SK-N-SH treated with all-trans-retinoic acid at 6 μM for 48 hours (cell line): ENCODE data around the gene BOK.

Experiments
- ATAC-seq: fragments of 200-7000 bp; cut with Tn5 transposase; 3 replicates; pipeline ENCODE4 v1.9.1; 2020; ENCODE audit warnings: mild to moderate bottlenecking, moderate library complexity
- ARNTL ChIP-seq: fragments of 450-650 bp; formaldehyde crosslinking; IDR thresholded peaks from 2 replicates; pipeline ENCODE4 v1.5.0; 2020; ENCODE audit warnings: low read depth, mild to moderate bottlenecking, moderate library complexity, borderline replicate concordance
- BACH2 ChIP-seq: fragments of 250-450 bp; sonication (Bioruptor Pico); IDR thresholded peaks from 2 replicates; pipeline ENCODE4 v1.9.0; 2021; ENCODE audit warnings: mild to moderate bottlenecking, borderline replicate concordance
- CREB5 ChIP-seq: fragments of 250-450 bp; sonication (Bioruptor Pico); IDR thresholded peaks from 2 replicates; pipeline ENCODE4 v1.5.1; 2020; ENCODE audit warnings: low read depth, mild to moderate bottlenecking, moderate library complexity
- CSDC2 ChIP-seq: fragments of 250-450 bp; sonication (Bioruptor Pico); IDR thresholded peaks from 2 replicates; pipeline ENCODE4 v1.5.0; 2020; ENCODE audit warnings: mild to moderate bottlenecking, moderate library complexity
- CSRNP3 ChIP-seq: fragments of 250-450 bp; sonication (Bioruptor Pico); IDR thresholded peaks from 2 replicates; pipeline ENCODE4 v1.5.1; 2021; ENCODE audit warnings: mild to moderate bottlenecking, moderate library complexity
- ESRRG ChIP-seq: fragments of 250-450 bp; sonication (Bioruptor Pico); IDR thresholded peaks from 2 replicates; pipeline ENCODE4 v1.6.1; 2021; ENCODE audit warnings: mild to moderate bottlenecking
- GLIS3 ChIP-seq: fragments of 250-450 bp; sonication (Bioruptor Pico); IDR thresholded peaks from 2 replicates; pipeline ENCODE4 v1.5.0; 2020; ENCODE audit warnings: mild to moderate bottlenecking, moderate library complexity
- ISL1 ChIP-seq: fragments of 250-450 bp; sonication (Bioruptor Pico); IDR thresholded peaks from 2 replicates; pipeline ENCODE4 v2.1.2; 2022; ENCODE audit warnings: mild to moderate bottlenecking, moderate library complexity
- OSR1 ChIP-seq: fragments of 250-450 bp; sonication (Bioruptor Pico); IDR thresholded peaks from 2 replicates; pipeline ENCODE4 v1.8.0; 2022; ENCODE audit warnings: moderate library complexity, mild to moderate bottlenecking, inconsistent platforms
- POU6F1 ChIP-seq: fragments of 250-450 bp; sonication (Bioruptor Pico); IDR thresholded peaks from 2 replicates; pipeline ENCODE4 v1.8.0; 2021; ENCODE audit warnings: low read depth, mild to moderate bottlenecking, moderate library complexity, borderline replicate concordance
- PPARA ChIP-seq: fragments of 250-450 bp; sonication (Bioruptor Pico); IDR thresholded peaks from 2 replicates; pipeline ENCODE4 v1.5.0; 2020; ENCODE audit warnings: mild to moderate bottlenecking, borderline replicate concordance
- RARB ChIP-seq: fragments of 250-450 bp; sonication (Bioruptor Pico); IDR thresholded peaks from 2 replicates; pipeline ENCODE4 v1.8.0; 2021; ENCODE audit warnings: mild to moderate bottlenecking, moderate library complexity
- SNAI2 ChIP-seq: fragments of 250-450 bp; sonication (Bioruptor Pico); IDR thresholded peaks from 2 replicates; pipeline ENCODE4 v1.5.0; 2020; ENCODE audit warnings: mild to moderate bottlenecking, moderate library complexity
- TCF4 ChIP-seq: fragments of 250-450 bp; sonication (Bioruptor Pico); IDR thresholded peaks from 2 replicates; pipeline ENCODE4 v1.8.0; 2021; ENCODE audit warnings: mild to moderate bottlenecking, moderate library complexity, borderline replicate concordance
- TOX ChIP-seq: fragments of 250-450 bp; sonication (Bioruptor Pico); IDR thresholded peaks from 2 replicates; pipeline ENCODE4 v1.8.0; 2021; ENCODE audit warnings: mild to moderate bottlenecking, moderate library complexity, borderline replicate concordance
- TSHZ2 ChIP-seq: fragments of 250-450 bp; sonication (Bioruptor Pico); IDR thresholded peaks from 2 replicates; pipeline ENCODE4 v1.5.0; 2020; ENCODE audit warnings: mild to moderate bottlenecking, moderate library complexity
- ZC3H10 ChIP-seq: fragments of 250-450 bp; sonication (Bioruptor Pico); IDR thresholded peaks from 2 replicates; pipeline ENCODE4 v1.5.1; 2021; ENCODE audit warnings: mild to moderate bottlenecking, moderate library complexity
- ZFP3 ChIP-seq: fragments of 250-450 bp; sonication (Bioruptor Pico); IDR thresholded peaks from 2 replicates; pipeline ENCODE4 v1.5.0; 2020; ENCODE audit warnings: mild to moderate bottlenecking, moderate library complexity
- ZFP30 ChIP-seq: fragments of 450-650 bp; formaldehyde crosslinking; IDR thresholded peaks from 2 replicates; pipeline ENCODE4 v1.5.0; 2022; ENCODE audit warnings: mild to moderate bottlenecking, moderate library complexity
- ZNF565 ChIP-seq: fragments of 450-650 bp; formaldehyde crosslinking; conservative IDR thresholded peaks from 2 replicates; pipeline ENCODE4 v1.5.0; 2020; ENCODE audit warnings: low read depth, mild to moderate bottlenecking, moderate library complexity
- ZNF8 ChIP-seq: fragments of 450-650 bp; formaldehyde crosslinking; IDR thresholded peaks from 2 replicates; pipeline ENCODE4 v1.5.0; 2020; ENCODE audit warnings: mild to moderate bottlenecking, moderate library complexity

Gene BOK

DNA sequence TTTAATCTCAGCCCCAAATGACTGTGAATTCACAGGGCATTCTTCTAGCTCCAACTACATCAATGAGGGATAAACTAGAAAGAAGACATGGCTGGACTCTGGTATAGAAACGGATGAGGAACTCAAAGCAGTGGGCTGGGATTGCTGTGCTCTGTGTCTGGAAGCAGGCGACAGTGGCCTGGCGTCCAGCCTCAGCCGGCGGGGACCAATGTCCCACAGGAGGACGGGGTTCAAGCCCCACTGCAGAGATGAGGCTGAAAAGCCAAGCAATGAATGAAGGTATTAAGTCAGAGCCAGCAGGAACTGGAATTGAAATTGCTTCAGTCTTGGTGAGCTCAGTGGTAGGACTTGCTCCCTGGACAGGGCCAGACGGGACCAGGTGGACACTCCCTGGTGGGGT, 24.3 kb upstream of the BOK start:
- TF ChIP-seq PPARA (no peak), ARNTL (CRISPR knock-in tag) (no peak), ZFP30 (CRISPR knock-in tag) (no peak), ZC3H10 (CRISPR knock-in tag) (no peak), TCF4 (CRISPR knock-in tag) (no peak), BACH2 (CRISPR knock-in tag) (no peak), TOX (no peak), CREB5 (no peak), CSRNP3 (CRISPR knock-in tag) (no peak), CSDC2 (CRISPR knock-in tag) (no peak), ZNF8 (CRISPR knock-in tag) (no peak), POU6F1 (no peak), ESRRG (CRISPR knock-in tag) (no peak), ISL1 (CRISPR knock-in tag) (no peak)
- ATAC-seq: no peak

DNA sequence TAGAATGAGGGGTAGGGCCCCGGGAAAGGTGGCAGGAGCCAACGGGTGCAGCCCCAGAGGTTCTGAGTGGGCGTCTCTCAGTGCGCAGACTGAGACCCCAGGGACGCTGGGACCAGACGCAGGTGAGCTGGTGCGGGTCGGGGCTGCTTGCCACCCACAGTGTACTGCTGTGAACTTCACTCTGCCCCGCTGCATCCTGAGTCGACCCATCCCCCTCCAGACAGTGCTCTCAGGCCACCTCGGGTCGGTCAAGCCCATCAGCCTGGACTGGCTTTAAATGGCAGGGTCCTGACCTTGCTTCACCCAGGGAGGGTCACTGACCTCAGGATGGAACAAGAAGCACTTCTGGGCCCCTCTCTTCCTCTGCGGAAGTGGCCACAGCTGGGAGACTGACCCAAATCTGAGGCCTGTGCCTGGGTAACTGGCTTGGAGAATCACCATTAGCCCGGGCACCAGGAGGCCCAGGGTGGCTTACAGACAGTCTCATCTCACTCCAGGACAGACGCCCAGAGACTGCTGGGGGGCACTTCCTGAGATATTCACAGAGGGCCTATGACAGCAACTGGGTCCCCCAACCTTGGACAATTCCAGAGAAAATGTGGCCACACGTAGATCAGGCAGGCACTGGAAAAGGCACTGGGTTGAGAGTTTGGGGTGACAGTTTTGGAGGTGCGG, 23.7 kb upstream of the BOK start:
- no peak for ATAC-seq
- TF ChIP-seq PPARA (no peak), ZNF565 (CRISPR knock-in tag) (no peak), ZFP3 (no peak), SNAI2 (CRISPR knock-in tag) (no peak), CSDC2 (CRISPR knock-in tag) (no peak)

DNA sequence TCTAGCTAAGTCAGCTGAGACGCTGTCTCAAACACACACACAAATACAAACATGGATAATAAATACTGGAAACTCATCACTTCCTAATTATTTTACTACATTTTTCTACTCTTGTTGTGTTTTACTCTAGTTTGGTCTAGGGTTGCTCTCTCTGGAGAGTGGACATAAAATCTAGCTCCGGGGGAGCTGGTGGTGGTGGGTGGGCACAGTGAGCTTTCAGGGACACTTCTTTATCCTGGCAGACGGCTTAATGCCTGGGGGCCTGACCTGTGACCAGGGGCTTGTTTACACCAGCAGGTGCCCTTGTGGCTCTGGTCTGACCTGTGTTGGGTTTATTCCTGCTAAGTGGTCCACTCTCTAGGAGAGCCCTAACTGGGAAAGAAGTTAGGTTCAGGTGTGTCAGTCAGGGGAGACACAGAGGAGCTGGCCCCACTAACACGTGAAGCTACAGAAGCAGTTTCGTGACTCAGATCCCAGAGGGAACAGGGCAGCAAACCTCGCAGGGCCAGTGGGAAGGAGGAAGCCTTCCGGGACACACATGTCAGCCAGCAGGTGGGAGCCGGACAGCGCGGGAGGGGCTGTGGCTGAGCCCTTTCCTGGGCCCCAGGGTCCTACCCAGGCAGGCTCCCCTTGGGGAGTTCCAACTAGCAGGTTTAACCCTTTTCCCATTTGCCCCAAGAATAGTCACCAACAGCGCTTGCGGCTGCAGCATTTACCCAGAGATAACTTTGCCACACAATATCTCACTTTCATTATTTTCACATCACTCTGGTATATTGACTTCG, 22.5 kb upstream of the BOK start:
- TF ChIP-seq BACH2 (CRISPR knock-in tag) (no peak), POU6F1 (no peak), CSRNP3 (CRISPR knock-in tag) (no peak), OSR1 (CRISPR knock-in tag) (no peak), RARB (no peak), CREB5 (no peak), TSHZ2 (CRISPR knock-in tag) (no peak), TOX (no peak), ZC3H10 (CRISPR knock-in tag) (no peak), GLIS3 (CRISPR knock-in tag) (no peak), ZNF565 (CRISPR knock-in tag) (no peak)
- no peak for ATAC-seq
